GM19397 (cell line): Measurements from ENCODE around the gene BDKRB1.

ENCODE experiments used
- ATAC-seq: cut with Tn5 transposase; IDR thresholded peaks from one replicate; pipeline ENCODE4 v1.9.1; 2021; ENCODE audit warnings: mild to moderate bottlenecking, moderate library complexity; ENCODE audit not compliant: unreplicated experiment

Gene BDKRB1

DNA sequence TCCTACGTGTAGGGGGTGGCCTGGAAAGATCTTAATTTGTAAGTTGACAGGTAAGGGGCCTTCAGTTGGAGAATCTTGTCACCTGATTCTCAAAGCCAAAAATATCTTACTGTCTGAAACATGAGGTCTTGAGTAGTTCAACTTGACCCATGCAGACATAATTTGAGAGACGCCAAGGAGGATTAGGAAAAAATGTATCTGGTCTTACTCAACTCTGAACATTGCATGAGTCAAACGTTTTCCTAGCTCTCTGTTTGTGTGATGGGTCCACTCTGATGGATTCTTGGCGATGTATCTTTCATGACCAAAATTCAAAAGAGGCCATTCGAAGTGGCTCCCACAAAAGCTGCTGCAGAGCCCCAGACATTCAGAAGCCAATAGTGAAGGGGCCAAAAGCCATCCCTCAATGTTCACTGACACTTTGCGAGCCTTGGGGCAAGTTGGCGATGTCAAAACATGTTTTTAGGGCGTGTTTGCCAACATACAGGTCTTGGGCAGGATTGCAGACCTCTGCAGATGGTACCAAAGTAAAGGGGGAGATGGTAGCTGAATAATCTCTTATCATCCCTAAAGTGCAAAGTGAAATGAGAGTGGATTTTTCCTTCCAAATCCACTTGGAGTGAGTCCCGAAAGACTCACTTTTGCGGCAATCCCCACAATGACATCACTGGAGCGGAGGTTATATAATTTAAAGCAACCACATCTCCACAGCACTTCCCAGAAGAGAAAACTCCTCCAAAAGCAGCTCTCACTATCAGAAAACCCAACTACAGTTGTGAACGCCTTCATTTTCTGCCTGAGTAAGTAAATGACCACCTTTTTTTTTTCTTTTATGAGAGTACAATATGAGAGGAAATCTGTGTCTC is at the start of gene BDKRB1:
Gene BDKRB1, plus strand, starts transcription at position 710 of the 866 bp plus-strand sequence. CDS start 7,473 bp downstream, outside the sequence.
- no peak for ATAC-seq

DNA sequence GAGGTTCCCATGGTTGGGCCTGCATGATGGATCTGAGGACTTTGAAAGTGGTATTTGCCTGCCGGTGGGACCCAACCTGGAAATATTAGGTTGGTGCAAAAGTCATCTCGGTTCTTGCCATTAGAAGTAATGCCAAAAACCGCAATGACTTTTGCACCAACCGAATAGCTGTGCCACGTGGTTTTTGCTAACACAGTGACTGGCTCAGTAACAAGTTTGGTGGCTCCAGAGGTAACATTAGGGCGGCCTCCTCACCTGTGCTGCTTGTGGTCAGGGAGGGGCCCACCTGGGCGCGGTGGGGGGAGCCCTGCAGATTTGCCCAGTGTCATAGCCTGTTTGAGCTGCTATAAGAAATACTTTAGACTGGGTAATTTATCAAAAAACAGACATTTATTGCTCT is 49.5 kb upstream of the BDKRB1 start:
- ATAC-seq: no peak

DNA sequence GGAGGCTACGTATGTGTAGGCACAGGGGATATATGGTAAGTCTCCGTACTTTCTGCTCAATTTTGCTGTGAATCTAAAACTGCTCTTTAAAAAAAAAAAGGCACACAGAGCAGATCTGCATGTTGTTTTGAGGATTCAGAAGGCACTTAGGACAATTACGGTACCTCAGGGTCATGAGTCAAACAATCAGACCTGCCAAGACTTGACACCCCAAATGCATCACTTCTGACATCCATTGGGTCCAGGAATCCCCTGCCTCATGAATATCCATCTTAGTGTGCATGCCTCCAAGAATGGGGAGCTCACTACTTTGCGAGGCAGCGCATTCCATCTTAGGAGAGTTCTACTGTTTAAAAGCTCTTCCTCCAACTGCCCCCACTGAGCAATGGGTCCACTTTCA is 48.3 kb upstream of the BDKRB1 start:
- no peak for ATAC-seq

DNA sequence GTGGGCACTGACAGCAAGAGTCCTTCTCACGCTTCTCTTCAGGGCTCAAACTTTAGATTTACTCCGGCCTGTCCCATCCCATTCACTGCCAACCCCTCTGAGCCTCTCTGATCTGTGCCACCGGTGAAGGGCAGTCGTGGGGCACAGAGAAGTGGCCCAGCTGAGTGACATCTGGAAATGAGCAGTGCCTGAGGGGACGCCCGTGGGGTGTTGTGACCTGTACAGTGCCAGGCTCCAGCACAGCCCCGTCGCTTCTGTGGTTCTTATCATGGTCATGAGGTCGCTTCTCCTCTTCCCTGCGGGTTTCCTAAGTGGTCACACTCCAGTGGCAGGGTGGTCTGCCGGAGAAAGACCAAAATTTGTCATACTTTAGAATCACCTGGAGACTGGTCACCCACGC is 47.3 kb upstream of the BDKRB1 start:
- no peak for ATAC-seq

DNA sequence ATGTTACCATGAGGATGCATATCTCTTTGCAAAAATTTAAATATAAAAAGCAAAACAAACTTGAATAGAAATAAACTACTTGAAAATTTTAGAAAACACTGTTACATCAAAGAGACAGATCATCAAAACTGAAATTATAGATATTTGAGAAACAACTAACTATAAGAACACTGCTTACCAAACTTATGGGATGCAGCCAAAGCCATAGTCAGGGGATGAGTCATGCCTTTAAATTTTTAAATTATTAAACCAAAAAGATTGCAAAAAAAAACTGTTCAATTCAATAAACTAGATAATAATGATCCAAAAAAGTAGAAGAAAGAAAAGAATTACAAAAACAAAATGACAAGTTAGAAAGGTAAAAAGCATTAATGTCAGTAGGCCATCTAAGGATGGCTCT is 43.9 kb upstream of the BDKRB1 start:
- ATAC-seq: no peak

DNA sequence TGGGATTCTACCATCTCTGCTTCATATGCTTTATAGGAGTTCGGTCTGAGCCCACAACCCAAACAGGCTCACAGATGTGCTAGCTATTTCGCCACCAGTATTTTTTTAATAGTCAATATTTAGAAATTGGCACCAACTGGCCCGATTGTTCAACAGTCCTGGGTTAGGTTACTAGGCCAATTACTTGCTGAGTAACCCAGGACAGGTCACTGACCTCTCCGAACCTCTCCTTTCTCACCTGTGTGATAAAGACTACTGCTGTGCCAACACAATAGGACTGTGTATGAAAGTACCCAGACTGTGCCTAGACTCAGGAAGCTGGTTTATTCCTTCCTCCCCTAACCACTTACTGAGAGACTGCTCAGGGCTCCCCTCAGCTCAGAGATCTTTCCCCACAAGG is 43.1 kb upstream of the BDKRB1 start:
- ATAC-seq: no peak

DNA sequence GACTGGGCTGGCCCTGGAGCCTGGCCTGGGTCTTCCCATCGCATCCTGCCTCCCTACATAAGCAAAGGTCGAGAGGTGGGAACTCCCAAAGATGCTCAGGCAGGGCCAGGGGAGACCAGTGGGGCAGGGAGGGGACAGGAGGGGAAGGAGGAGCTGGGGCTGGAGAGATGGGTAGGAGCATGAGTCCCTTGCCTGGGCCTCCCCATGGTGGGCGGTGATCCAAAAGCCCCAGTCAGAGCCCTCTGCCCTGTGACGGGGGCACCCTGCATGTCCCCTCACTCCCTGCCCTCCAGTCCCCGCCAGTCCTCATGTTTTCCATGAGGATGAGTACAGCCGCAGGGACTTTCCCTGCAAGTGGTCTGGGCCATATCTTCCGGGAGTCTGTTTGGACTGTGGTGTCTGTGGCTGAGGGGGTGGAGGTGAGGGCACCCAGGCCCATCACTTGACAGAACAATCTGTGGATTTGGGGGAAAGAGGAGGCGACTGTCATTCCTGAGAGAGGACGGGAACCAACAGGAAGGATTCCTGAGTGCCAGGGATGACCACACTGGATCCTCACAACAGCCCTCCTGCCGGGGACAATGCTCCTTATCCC is 42.0 kb upstream of the BDKRB1 start:
- no peak for ATAC-seq

DNA sequence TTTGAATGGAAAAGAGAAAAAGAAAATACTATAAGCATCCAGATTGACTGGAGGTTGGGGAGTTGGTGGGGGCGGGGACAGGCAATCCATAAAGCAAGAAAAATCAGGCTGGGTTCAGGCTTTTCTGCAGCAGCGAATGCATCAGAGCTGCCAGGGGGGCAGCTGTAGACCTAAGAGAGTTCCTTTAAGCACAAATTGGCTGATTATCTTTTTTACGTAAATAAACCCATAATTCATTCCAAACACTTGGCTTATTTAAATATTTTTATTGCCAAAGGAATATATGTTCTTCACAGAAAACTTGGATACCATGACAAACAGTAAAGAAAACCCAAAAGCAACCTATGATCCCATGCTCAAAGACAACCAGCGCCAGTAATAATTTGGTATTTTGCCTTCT is 41.2 kb upstream of the BDKRB1 start:
- no peak for ATAC-seq

DNA sequence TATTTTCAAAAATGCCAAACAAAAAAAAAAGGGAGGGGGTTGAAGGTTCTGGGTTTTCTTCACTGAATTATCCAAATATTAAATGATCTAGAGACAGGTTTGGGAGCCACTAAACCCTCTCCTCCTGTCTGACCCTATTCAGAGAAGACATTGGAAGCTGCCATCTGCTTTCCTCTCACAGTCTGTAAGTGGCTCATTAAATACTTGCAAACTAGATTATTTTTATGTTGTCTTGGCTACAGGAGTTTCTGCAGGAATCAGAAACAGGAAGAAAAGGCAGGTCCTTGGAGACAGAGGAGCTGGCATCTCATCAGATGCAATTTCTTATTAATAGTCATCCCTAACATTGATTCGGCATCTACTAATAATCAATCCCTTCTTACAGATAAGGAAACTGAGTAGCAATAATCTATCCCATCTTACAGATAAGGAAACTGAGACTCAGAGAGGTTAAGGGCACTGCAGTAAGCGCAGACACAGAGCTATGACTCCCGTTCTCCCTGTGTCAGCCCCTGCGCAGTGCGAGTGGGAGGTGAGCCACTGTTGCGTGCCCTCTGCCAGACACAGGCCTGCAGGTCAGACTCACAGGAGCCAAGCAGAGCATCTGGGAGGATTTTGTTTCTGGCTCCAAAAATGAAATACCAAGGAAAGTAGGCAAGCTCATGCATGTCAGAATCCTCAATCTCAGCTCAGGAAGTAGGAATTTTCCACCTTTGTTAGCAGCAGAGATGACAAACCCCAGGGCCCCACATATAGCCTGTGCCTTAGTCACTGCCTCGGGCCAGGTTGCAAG is 40.4 kb upstream of the BDKRB1 start:
- ATAC-seq: no peak

DNA sequence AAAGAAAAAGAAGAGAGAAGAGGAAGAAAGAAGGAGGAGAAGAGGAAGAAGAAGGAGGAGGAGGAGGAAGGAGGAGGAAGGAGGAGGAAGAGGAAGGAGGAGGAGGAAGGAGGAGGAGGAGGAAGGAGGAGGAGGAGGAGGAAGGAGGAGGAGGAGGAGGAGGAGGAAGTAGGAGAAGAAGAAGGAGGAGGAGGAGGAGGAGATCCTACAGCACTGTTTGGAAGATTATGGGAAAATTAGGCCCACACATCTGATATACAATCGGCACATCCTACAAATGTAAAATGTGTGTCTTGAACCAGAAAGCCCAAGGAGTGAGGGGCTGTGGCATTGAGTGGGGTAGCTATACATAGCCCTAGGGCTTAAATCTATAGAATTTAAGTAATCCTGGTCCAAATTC is 39.4 kb upstream of the BDKRB1 start:
- no peak for ATAC-seq

DNA sequence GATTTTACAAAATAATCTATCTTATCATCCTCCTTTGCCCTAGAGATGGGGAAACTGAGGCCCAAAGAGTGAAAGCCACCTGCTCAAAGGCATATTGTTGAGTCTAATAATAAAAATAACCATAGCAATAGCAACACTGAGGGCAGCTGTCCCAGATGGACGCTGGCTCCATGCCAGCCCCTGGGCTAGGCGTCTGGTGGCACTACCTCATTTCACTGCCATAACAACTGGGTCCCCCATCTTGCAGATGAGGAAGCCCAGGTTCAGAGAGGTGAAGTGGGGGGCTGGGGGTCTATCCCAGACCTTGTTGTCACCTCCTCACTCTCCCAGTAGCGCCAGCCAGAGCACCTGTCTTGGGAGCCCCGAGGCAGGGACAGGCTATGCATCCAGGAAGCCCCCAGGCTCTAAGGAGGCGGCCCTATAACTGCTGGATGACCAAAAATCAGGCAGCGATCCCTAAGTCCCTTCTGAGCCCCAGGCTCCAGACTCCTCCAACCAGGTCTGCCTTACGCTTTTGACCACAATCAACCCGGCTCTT is 38.6 kb upstream of the BDKRB1 start:
- ATAC-seq: no peak

DNA sequence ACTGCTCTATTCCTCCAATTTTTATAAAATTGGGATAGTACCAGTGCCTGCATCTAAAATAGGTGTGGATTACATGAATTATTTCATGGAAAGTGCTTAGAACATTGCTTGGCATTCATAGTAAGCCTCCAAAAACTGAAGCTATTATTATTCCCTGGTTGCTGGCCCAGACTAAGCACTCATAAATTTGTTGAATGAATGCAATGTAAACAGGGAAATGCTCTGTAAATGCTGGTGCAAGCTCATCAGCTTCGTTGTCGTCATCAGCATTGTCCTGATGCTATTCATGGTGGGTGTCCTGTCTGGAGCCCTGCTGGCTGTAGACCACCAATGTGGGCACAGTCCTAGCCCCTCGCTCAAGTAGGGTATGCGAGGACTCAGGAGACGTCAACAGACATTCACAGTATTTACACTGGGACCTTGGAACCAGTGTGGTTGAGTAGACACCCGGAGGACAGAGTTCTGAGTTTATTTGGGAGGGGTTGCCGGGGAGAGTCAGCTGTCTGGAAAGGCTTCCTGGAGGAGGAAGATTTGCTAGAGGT is 34.8 kb upstream of the BDKRB1 start:
- ATAC-seq: no peak

DNA sequence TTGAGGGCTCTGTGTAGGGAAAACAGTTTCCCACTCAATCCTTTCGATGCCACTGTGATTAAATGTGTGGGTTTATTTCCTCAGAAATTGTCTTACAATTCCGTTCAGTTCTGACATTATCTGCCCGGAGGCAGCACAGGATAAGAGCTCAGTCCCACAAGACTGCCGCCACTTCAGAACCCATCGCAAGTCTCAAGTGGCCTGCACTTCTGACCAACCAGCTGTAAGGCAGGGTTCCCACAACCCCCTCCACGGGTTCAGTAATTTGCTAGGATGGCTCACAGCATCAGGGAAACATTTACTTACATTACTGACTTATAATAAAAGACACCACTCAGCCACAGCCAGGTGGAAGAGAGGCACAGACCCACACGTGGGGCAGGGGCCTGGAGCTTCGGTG is 34.2 kb upstream of the BDKRB1 start:
- ATAC-seq: no peak

DNA sequence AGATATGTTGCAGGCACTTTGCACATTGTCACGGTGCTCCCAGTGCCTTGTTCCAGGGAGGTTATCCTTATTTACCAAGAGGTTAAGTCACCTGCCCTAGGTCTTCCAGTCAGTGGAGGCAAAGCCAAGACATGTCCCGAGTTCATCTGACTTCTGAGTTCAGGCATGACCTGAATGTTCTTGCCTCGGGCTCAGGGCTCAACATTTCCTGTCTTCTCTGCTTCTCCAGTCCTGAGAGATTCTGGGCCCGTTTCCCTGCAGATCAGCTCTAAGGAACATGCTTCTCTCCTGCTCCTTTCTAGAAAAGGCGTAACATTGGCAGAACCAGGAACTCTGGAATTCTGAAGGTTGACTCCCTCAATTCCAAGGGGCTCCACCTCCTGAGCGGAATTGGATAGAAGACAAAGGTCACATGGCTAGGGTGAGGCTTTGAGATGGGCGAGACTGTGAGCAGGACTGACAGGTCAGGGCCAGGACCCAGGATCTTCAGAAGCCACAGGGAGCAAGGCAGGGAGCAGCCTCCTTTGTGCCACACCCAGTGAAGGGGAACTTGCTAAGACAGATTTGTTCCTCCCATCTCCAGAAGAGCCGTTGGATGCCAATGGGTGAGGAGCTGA is 31.4 kb upstream of the BDKRB1 start:
- no peak for ATAC-seq

DNA sequence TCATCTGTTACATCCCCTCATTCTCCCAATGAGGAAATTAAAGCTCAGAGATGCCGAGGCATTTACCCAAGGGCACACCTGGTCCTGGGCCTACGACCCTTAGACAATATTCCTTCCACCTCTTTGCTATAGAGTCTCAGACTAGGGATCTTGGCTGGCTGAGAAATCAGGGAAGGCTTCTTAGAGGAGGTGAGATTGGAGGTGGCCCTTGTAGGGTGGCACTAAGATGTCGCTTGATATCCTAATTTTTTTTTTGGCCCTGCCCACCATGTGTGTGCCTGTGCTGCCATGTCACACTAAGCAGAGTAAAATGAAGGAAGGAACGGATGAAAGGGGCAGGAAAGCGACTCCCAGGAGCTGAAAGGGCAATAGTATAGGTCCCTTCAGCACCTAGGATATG is 30.8 kb upstream of the BDKRB1 start:
- no peak for ATAC-seq

DNA sequence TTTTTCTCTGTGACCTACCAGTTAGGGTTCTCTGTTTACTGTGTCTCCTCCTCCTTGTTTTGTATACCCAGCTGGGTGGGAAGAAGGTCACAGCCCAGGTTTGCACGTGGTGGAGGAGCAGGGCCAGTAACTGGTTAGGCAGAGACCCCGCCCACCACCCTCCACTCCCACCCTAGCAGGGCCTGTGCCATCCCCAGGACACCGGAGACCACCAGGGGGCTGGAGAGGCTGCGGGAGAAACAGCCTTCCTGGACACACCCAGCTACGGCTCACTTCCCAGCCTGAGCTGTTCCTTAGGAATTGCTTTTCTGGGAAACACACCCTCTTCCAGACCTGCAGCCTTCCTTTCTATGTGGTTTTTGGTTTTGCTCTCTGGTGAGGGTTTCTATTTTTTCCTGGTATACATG is 30.3 kb upstream of the BDKRB1 start:
- no peak for ATAC-seq

DNA sequence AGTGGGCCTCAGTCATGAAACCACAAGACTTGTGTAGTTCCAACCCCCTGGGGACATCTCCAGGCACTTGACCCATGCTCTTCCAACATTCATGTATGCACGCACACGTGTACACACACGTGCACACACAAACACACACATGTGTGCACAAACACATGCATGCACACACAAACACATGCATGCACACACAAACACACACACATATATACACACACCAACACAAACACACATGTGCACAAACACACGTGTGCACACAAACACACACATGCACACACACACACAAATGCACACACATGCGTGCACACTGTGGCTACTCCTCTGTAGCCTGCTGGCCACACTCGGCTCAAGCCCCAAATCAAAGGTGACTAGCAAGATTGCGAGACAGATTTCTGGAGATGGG is 28.6 kb upstream of the BDKRB1 start:
- ATAC-seq: no peak

DNA sequence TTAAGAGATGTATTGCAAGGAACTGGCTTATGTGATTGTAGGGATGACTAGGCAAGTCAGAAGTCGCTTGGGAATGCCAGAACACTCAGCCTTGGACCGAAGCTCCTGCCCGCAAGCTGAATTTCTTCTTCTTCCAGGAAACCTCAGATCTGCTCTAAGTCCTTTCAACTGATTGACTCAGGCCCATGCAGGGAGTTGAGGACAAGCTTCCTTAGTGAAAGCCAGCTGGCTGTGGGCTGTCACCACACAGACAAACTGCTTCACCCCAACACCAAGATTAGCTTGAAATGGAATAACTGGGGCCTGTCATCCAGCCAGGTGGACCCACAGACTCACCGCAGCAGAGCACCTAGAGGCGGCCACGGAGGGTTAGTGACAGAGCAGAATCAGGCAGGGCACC is 26.7 kb upstream of the BDKRB1 start:
- no peak for ATAC-seq

DNA sequence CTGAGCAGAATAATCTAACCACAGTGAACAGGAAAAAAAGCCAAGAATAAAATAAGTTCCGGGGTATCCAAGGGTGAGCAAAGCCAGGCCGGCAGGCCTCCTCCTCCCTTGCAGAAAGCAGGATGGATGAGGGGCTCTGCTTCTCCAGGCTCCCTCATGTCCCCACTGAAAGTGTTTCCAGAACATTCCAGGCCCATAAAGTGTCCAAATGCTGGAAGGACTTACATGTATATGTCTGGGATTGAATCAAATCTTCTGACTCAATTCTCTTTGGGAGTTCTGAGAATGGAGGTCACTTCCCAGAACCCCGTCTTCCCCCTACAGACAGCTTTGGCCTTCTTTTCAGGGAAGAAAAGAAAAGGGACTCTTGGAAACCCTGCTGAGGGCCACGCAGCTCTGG is 25.0 kb upstream of the BDKRB1 start:
- no peak for ATAC-seq

DNA sequence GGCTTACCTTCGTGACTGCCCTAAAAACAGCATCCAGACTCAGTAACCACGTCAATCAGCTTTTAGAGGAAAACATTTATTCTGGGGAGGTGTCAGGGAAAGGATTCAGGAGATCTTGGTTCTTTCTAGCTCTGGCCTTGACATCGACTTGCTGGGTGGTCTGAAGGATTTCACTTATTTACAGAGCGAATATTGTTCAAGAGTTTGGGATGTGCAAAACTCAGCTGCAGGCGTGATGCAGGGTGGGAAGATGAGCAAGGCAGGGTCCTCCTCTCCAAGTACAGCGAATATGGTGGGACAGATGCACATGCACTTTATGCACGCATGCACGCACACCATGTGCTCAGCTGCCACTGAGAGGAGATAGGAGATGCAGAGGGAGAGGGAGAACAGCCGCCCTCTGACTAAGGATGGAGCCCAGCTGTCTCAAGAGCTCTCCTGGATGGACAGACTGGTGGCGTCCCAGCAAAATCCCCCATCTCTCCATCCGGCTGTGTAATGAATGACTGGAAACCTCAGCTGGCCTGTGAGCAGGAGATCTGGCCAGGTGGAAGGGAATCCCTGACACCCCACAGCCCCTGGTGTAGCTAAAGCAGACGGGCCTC is 24.4 kb upstream of the BDKRB1 start:
- no peak for ATAC-seq
